ENCODE data around the gene CCDC69.

The CCDC69 gene

GRCh38 chr5:151195622-151196021, 28.3 kb downstream of the CCDC69 start:
- TF ChIP-seq CTCF (conservative IDR thresholded peaks at IDR 0.05; ENCODE audit: low read length), result no peak
- DNase-seq (ENCODE audit: low read depth), result peak; percentile 86
- H3K4me3 ChIP-seq (ENCODE audit: low read length), result no peak overlapping the region

- no peak overlapping the region for H3K4me3 ChIP-seq (ENCODE audit: low read length)
- no peak for DNase-seq (ENCODE audit: low read depth)
- no peak for TF ChIP-seq CTCF (conservative IDR thresholded peaks at IDR 0.05; ENCODE audit: low read length)
Measured at GRCh38 chr5:151192626-151193025, 31.3 kb downstream of the CCDC69 start.

GRCh38 chr5:151191661-151192060, 32.2 kb downstream of the CCDC69 start:
- TF ChIP-seq CTCF (conservative IDR thresholded peaks at IDR 0.05; ENCODE audit: low read length), result no peak
- H3K4me3 ChIP-seq (ENCODE audit: low read length), result no peak overlapping the region
- no peak for DNase-seq (ENCODE audit: low read depth)

- no peak overlapping the region for H3K4me3 ChIP-seq (ENCODE audit: low read length)
- TF ChIP-seq CTCF (conservative IDR thresholded peaks at IDR 0.05; ENCODE audit: low read length), result no peak
- no peak for DNase-seq (ENCODE audit: low read depth)
Measured at GRCh38 chr5:151189151-151189550, 34.7 kb downstream of the CCDC69 start.

- no peak for DNase-seq (ENCODE audit: low read depth)
- TF ChIP-seq CTCF (conservative IDR thresholded peaks at IDR 0.05; ENCODE audit: low read length), result no peak
- no peak overlapping the region for H3K4me3 ChIP-seq (ENCODE audit: low read length)
Measured at GRCh38 chr5:151186538-151186937, 37.4 kb downstream of the CCDC69 start.

- H3K4me3 ChIP-seq (ENCODE audit: low read length), result no peak overlapping the region
- no peak for TF ChIP-seq CTCF (conservative IDR thresholded peaks at IDR 0.05; ENCODE audit: low read length)
- no peak for DNase-seq (ENCODE audit: low read depth)
Measured at GRCh38 chr5:151186052-151186451, 37.8 kb downstream of the CCDC69 start.

- no peak for DNase-seq (ENCODE audit: low read depth)
- H3K4me3 ChIP-seq (ENCODE audit: low read length), result no peak overlapping the region
- no peak for TF ChIP-seq CTCF (conservative IDR thresholded peaks at IDR 0.05; ENCODE audit: low read length)
Measured at GRCh38 chr5:151184316-151185042, 39.4 kb downstream of the CCDC69 start.
